Parathyroid adenoma (tissue), 2 donors: Measurements from ENCODE around the gene ADGRG2.

ENCODE experiments used
- H2AFZ ChIP-seq: fragments of 300-600 bp; sonication (generic); one replicate; pipeline ENCODE4 v1.7.0; 2017; ENCODE audit warnings: antibody characterized with exemption, mild to moderate bottlenecking
- H3K27ac ChIP-seq: fragments of 300-600 bp; sonication (generic); one replicate; pipeline ENCODE4 v1.7.0; 2017
- H3K27me3 ChIP-seq: fragments of 300-600 bp; sonication (generic); one replicate; pipeline ENCODE4 v1.7.0; 2017; ENCODE audit warnings: low read length; ENCODE audit not compliant: control insufficient read depth, insufficient read depth
- H3K36me3 ChIP-seq: fragments of 300-600 bp; sonication (generic); one replicate; pipeline ENCODE4 v1.7.0; 2017; ENCODE audit warnings: low read length; ENCODE audit not compliant: control insufficient read depth, insufficient read depth
- H3K4me1 ChIP-seq: fragments of 300-600 bp; sonication (generic); one replicate; pipeline ENCODE4 v1.7.0; 2017; ENCODE audit warnings: control low read depth
- H3K4me2 ChIP-seq: fragments of 300-600 bp; sonication (generic); one replicate; pipeline ENCODE4 v1.7.0; 2017; ENCODE audit warnings: low read length
- H3K4me3 ChIP-seq: fragments of 300-600 bp; sonication (generic); one replicate; pipeline ENCODE4 v1.7.0; 2017; ENCODE audit warnings: low read depth, low read length
- H3K79me2 ChIP-seq: fragments of 300-600 bp; sonication (generic); one replicate; pipeline ENCODE4 v1.7.0; 2017; ENCODE audit warnings: control low read depth
- H3K9ac ChIP-seq: fragments of 300-600 bp; sonication (generic); one replicate; pipeline ENCODE4 v1.7.0; 2017; ENCODE audit warnings: mild to moderate bottlenecking
- H3K9me3 ChIP-seq: fragments of 300-600 bp; sonication (generic); one replicate; pipeline ENCODE4 v1.7.0; 2017; ENCODE audit warnings: low read length; ENCODE audit not compliant: control insufficient read depth
- TF ChIP-seq, protein P1 (sequence below): fragments of 300-600 bp; sonication (generic); IDR thresholded peaks from one replicate; pipeline ENCODE4 v1.7.0; 2017; ENCODE audit warnings: antibody characterized with exemption, mild to moderate bottlenecking
- donor health status: primary hyperparathyroidism.

Gene ADGRG2

GRCh38 chrX:19100586-19100985 is 21.7 kb downstream of the ADGRG2 start:
- Histone ChIP-seq H3K4me1 (no peaks in the 10 kb centered on the region), H3K27me3 (no peaks in the 10 kb centered on the region), H3K4me3 (no peak overlapping the region), H3K4me2 (no peak overlapping the region), H3K79me2 (peaks cover 8% of the 10 kb centered on the region), H2AFZ (no peak overlapping the region), H3K36me3 (no peaks in the 10 kb centered on the region), H3K27ac (no peak overlapping the region), H3K9ac (no peak overlapping the region), H3K9me3 (no peaks in the 10 kb centered on the region)
- TF ChIP-seq, protein P1, sequence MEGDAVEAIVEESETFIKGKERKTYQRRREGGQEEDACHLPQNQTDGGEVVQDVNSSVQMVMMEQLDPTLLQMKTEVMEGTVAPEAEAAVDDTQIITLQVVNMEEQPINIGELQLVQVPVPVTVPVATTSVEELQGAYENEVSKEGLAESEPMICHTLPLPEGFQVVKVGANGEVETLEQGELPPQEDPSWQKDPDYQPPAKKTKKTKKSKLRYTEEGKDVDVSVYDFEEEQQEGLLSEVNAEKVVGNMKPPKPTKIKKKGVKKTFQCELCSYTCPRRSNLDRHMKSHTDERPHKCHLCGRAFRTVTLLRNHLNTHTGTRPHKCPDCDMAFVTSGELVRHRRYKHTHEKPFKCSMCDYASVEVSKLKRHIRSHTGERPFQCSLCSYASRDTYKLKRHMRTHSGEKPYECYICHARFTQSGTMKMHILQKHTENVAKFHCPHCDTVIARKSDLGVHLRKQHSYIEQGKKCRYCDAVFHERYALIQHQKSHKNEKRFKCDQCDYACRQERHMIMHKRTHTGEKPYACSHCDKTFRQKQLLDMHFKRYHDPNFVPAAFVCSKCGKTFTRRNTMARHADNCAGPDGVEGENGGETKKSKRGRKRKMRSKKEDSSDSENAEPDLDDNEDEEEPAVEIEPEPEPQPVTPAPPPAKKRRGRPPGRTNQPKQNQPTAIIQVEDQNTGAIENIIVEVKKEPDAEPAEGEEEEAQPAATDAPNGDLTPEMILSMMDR: no peak

GRCh38 chrX:19097553-19098283 is 24.6 kb downstream of the ADGRG2 start:
- peaks cover 2% of the 10 kb centered on the region for H3K79me2 ChIP-seq
- H3K4me3 ChIP-seq: no peak overlapping the region
- H3K9ac ChIP-seq: no peak overlapping the region
- no peak overlapping the region for H3K4me2 ChIP-seq
- TF ChIP-seq, protein P1: no peak
- H3K27me3 ChIP-seq: no peaks in the 10 kb centered on the region
- H3K4me1 ChIP-seq: no peaks in the 10 kb centered on the region
- no peaks in the 10 kb centered on the region for H3K36me3 ChIP-seq
- no peak overlapping the region for H3K27ac ChIP-seq
- no peak overlapping the region for H2AFZ ChIP-seq
- no peaks in the 10 kb centered on the region for H3K9me3 ChIP-seq

GRCh38 chrX:19096586-19096985 is 25.7 kb downstream of the ADGRG2 start:
- H3K9me3 ChIP-seq: no peaks in the 10 kb centered on the region
- H3K79me2 ChIP-seq: peaks cover 2% of the 10 kb centered on the region
- no peak overlapping the region for H3K4me2 ChIP-seq
- no peak overlapping the region for H3K27ac ChIP-seq
- H3K27me3 ChIP-seq: no peaks in the 10 kb centered on the region
- H3K36me3 ChIP-seq: no peaks in the 10 kb centered on the region
- TF ChIP-seq, protein P1: no peak
- H3K9ac ChIP-seq: no peak overlapping the region
- no peak overlapping the region for H3K4me3 ChIP-seq
- no peak overlapping the region for H2AFZ ChIP-seq
- H3K4me1 ChIP-seq: no peaks in the 10 kb centered on the region

GRCh38 chrX:19094654-19095053 is 27.6 kb downstream of the ADGRG2 start:
- Histone ChIP-seq H3K27ac (no peak overlapping the region), H2AFZ (no peak overlapping the region), H3K4me2 (no peak overlapping the region), H3K4me1 (no peaks in the 10 kb centered on the region), H3K9me3 (no peaks in the 10 kb centered on the region), H3K4me3 (no peak overlapping the region), H3K79me2 (peaks cover 3% of the 10 kb centered on the region), H3K27me3 (no peaks in the 10 kb centered on the region), H3K36me3 (no peaks in the 10 kb centered on the region), H3K9ac (no peak overlapping the region)
- TF ChIP-seq, protein P1: no peak

DNA sequence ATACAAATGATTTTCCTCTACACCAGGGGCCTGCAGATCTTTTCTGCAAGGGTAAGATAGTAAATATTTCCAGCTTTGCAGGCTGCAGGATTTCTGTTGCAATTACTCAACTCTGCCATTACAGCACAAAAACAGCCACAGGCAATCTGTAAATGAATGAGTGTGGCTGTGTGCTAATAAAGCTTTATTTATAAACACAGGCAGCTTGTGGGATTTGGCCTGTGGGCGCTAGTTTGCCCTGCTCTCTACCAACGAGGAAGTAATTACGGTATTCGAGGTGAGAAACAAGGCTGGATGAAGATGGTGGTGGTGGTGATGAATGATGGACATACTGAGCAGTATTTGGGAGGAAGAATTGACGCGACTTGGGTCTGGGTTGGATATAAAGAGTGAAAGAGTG is 30.7 kb downstream of the ADGRG2 start:
- no peaks in the 10 kb centered on the region for H3K36me3 ChIP-seq
- TF ChIP-seq, protein P1: no peak
- H3K9me3 ChIP-seq: no peaks in the 10 kb centered on the region
- H3K4me1 ChIP-seq: no peaks in the 10 kb centered on the region
- no peak overlapping the region for H3K4me2 ChIP-seq
- no peak overlapping the region for H3K9ac ChIP-seq
- no peak overlapping the region for H3K4me3 ChIP-seq
- H3K27me3 ChIP-seq: no peaks in the 10 kb centered on the region
- H3K27ac ChIP-seq: no peak overlapping the region
- no peak overlapping the region for H2AFZ ChIP-seq
- H3K79me2 ChIP-seq: peaks cover 7% of the 10 kb centered on the region
